Stimulated activated CD4-positive, alpha-beta T cell treated with anti-CD3 and anti-CD28 coated beads, TNF-alpha, amount 100 ng/mL, for 24 hours (primary cell): ENCODE measurements around the gene JPT2.

Source experiments
- DNase-seq, 3 experiments: peaks; one replicate each; pipeline ENCODE4 v3.0.0-alpha.2; 2020; ENCODE audit warnings: low read depth in 3 of 3

The JPT2 gene, protein sequence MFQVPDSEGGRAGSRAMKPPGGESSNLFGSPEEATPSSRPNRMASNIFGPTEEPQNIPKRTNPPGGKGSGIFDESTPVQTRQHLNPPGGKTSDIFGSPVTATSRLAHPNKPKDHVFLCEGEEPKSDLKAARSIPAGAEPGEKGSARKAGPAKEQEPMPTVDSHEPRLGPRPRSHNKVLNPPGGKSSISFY

DNA sequence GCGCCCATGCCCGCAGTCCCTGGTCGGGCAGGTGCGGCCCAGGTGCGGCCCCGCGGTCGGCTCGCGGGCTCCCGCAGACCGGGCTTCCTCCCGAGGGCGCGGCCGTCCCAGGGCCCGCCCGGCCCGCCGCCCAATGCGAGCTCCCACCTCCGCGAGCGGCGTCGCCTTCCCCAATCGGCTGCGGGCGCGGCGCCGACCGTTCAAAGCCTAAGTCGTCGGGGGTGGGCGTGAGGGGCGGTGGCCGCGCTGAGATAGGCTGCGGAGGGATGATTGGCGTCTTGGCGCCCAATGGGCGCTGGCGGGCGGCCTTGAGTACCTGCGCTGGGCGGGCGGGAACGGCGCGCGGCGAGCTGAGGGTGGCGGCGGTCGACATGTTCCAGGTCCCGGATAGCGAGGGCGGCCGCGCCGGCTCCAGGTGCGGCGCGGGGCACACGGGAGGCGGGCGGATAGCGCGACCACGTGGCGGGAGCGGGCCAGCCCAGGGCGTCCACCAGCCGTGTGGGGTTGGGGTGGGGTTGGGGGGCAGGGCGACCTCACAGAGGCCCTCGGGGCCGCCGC is at the start of gene JPT2:
Gene JPT2 (plus strand): TSS at position 338 of the 558 bp plus-strand sequence. CDS start 34 bp downstream, at position 372.
- peak; percentile 92 to 97 (median 94) for DNase-seq

DNA sequence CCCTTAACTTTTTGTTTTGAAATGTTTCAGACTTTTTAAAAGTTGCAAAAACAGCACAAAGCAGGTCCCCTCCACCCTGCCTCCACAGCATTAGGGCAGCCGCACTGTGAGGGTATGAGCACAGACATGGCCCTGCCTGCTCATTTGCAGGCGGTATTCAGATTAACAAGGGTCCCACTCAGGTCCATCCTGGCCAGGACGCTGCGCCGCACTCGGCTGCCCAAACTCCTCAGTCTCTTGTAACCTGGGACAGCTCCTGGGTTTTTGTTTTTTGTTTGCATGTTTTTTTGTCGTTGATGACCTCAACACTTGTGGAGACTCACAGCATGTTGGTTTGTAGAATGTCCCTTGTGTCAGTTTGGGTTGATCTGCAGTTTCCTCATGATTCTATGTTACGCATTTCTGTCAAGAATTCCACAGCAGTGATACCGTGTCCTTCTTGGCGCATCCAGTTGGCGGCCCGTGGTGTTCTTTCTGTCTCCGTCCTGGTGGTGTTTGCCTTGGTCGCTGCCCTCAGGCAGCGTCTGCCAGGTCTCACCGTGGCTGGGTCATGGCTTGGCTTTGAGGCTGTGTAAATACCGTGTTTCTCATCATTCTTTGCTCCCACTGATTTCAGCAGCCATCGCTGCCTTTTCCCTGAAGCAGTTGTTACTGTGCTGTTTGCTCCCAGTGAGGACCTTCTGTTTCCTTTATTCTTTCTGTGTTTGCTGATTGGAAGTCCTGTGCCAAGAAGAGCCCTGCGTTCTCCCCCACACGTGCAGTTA is 47.4 kb upstream of the JPT2 start:
- no peak for DNase-seq

DNA sequence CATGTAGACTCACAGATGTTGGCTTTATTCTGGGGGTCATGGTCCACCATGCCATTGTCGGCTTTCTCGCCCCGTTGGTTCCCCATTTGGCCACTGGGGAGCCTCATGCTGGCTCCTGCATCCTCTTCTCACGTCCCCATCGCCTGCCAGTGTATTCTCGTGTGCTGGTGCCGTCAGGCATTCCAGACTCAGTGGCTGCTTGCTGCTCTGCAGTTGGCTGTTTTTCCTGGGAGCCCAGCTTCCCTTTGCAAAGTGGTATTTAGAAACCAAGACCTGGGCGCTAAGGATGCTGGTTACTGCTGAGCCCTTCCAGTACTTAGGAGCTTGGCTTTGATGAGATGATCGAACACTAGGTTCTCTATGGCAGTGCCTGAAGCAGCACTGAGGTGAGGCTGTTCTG is 46.8 kb upstream of the JPT2 start:
- no peak for DNase-seq

DNA sequence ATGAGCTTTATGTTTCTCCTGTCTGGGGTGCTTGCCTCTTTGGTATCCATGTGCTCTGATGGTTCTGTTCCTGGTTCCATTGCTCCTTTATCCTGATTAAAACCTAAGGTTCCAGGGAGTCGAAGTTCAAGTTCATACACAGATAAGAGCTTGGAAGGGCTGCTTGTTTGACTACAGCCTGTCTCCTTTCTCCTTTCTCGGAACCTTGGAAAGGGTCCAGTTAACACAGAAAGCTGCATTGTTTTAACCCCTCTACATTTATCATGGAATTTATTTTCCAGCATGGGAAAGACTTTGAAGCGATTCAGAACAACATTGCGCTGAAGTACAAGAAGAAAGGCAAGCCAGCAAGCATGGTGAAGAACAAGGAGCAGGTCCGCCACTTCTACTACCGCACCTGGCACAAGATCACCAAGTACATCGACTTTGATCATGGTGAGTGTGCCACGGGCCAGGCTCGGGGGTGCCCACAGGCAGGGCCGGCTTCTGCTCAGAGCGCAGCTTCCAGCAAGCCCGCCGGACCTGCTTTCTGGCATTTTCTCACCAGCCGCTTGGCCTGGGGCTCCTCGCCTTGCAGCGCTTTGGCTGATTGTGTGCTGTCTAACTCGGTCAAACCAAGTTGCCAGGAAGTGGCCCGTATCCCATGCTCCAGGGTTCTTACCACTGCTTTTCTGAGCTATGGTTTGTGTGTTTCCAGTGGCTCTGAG is 46.0 kb upstream of the JPT2 start:
- no peak for DNase-seq

DNA sequence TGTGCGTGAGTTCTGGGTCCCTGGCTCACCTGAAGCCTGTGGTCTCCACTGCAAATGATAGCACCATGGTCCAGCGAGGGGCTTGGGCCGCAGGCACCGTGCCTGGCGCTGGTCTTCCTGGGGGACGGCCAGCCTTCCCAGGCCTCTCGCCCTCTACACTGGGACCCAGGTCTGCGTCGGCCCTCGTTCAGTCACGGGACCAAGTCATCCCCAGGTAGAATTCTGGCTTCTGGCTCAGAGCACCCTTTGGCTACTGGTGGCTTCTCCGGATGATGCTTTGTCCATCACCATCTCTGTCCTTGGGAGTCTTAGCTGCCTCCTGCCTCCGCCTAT is 45.5 kb upstream of the JPT2 start:
- DNase-seq = no peak

DNA sequence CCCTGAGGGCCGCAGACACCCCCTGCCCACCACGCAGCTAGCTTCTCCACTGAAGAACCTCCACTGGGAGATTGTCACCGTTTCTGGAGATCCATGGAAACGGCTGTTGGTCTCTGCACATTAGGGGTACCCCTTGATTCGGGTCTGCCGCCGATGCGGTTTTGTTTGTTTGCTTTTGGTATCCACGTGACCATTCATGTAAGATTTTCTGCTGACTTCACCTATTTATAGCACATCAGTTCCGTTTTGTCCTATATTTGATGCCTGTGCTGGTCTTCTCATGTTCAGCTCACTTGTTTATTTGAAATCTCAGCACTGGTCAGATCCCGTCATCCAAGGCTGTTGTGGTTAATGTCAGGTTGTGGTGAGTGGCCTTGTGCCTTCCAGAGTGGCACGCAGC is 44.8 kb upstream of the JPT2 start:
- DNase-seq = no peak

DNA sequence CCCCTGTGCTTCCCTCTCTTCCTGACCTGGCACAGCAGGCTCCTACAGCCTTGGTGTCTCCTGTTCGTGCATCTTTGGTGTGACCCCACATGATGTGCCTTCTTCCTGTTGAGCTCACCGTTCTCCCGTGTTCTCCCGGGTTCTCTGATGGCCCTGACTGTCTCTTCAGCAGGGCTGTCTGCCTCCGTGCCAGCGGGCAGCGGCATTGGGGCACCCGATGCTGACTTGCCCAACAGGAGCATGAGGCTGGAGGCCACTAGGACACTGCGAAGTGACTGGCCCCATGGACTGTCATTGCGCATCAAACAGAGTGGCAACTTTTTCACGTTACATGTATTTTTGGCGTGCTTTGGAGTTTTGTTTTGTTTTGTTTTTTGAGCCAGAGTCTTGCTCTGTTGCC is 43.5 kb upstream of the JPT2 start:
- no peak for DNase-seq

DNA sequence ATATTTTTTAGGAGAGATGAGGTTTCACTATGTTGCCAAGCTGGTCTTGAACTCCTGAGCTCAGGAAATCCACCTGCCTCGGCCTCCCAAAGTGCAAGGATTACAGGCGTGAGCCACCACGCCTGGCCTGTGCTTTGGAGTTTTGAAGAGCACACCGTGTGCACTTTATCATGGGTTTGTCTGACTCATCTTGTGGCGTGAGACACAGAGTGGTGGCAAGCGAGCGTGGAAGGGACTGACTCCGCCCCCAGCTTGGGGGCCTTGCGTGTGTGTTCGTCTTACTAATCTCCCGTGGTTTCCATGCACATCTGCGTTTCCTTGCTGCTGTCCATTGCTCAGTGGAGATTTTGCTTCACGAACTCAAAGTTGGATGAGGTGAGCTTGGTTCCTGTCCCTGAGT is 43.0 kb upstream of the JPT2 start:
- DNase-seq = no peak

DNA sequence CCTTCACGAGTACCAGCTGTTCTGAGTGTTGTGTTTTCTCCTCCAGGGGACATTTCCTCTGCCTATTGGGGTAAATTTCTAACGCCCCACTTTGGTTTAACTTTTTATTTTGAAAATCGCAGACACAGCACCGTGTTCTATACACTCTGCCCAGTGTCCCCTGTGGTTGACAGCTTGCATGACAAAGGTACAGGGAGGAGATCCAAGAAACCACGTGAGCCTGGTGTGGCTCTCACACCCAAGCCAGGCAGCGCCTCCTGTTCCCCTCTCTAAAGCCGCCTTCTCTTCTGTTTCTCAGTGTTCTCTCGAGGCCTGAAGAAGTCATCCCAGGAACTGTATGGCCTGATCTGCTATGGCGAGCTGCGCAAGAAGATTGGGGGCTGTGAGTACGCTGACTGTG is 40.6 kb upstream of the JPT2 start:
- DNase-seq = no peak

DNA sequence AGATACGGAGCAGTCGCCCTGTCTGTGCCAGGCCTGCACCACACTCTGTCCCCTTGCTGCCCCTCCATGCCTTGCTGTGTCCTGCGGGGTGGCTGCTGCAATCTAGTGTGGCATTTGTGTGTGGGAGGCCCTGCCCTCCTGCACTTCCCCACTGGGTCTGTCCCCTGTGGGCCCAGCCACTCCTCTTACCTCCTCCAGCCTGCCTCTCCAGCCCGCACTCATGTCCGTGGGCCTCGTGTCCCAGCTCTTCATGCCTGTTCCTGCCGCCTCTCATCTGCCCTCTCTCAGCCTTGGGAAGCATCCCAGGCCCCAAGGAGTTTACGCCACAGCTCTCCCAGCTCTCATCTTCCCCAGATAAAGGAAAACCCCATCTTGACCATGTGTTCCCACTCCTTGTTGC is 39.3 kb upstream of the JPT2 start:
- DNase-seq = no peak

DNA sequence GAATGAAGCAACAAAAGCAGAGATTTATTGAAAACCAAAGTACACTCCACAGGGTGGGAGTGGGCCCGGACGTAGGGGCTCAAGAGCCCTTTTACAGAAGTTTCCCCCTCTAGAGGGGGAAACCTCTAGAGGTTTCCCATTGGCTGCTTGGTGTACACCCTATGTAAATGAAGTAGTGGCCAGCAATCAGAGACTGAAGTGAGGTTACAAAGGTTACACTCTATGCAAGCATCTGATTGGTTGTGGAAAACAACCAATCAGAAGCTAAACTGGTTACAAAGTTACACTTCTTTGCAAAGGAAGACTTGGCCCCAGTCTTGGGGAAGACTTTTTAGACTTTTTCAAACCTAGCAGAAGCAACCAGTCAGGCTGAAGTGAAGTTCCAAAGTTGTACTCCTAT is 38.8 kb upstream of the JPT2 start:
- no peak for DNase-seq

DNA sequence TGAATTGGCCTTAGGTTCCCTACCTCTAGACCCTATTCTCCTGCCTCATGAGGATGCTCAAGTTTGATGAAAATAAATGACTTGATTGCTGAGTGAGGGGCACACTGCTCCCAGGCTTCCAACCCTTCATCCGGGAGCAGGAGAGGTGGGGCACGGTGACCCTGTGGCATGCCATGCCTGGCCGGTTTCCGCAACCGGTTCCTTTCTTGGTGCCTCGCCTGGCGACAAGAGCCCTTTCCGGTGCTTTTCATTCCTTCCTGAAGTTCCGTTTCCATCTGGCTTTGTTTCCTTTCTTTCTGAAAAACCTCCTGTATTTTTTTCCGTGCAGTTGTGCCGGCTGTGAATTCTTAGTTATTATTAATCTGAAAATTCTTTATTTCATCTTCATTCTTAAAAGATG is 38.2 kb upstream of the JPT2 start:
- no peak for DNase-seq

DNA sequence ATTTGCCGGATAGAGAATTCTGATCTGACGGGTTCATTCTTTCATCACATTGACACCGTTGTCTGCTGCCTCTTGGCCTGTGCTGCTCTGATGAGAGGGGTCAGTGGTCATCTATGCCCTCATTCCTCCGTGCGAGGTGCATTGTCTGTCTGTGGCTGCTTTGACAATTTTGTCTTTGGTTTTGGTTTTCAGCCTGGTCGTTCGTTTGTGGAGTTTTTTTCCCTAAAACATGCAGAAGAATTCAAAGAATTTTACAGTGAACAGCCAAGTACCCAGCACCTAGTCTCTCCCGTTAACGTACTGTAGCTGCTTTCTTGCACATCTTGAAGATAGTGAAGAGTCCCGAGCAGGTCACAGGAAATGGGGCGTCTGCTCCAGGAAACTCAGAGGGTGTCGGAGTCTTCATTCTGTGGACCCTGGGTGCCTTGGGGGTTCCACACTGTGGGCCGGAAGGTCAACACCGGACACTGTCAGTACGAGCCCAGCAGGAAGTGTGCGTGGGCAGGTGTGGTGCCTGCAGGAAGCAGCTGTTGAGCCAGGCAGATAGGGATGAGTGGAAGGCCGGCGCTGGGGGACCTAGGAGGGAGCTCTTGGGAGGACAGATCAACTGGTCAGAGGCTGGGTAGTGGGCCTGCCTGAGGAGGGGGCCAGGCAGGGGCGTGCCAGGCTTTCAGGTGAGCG is 37.7 kb upstream of the JPT2 start:
- no peak for DNase-seq

DNA sequence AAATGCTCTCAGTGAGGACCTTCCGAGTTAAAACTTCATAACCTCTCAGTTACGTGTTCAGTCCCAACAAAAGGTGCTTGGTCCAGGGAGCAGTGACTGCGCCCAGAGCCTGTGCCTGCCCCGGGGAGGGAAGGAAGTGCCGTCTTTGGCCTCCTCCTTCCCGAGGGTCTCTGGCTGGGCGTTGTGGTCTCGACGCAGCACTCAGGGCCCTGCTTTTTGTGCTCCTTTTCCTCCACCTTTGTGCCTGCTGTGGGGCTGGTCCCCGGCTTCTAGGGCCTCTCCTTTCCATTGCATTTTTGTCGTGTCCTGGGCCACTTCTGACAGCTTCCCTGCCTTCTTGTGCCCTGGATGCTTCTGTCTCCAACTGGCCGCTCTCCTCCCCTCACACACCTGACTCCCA is 36.8 kb upstream of the JPT2 start:
- no peak for DNase-seq

DNA sequence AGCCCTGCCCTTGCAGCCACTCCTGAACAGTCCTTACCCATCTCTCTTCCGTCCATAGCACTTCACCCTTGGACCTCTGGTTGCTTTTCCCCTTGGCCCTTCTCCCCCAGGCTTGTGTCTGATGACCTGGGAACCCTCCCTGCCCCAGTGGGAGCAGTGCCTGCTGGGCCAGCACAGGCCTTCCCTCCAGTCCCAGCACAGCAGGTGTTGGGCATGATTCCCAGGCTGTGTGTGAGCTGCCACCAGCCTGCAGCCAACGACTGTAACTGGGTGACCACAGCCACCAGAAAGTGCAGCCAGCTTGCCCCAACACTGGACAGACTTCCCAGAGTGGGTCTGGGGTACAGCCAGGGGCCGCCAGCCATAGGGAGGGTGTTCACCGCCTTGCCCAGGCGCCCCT is 35.9 kb upstream of the JPT2 start:
- DNase-seq = no peak

DNA sequence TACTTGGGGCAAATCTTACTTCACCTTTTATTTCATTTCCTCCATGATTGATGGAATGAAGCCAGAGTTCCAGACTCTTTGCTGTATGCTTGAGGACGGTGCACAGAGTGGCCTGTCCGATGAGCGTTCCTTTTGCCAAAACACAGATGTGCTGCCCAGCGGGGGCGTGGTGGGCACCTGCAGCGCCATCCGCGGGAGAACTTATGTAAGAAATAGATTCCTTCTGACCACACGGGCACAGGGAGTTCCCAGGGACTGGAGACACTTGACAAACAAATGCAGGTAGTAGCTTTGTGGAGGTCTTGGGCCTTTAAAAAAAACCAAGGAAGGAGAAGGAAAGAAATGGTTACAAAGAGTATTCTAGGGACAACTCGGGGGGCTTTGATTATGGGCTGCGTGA is 35.3 kb upstream of the JPT2 start:
- no peak for DNase-seq

DNA sequence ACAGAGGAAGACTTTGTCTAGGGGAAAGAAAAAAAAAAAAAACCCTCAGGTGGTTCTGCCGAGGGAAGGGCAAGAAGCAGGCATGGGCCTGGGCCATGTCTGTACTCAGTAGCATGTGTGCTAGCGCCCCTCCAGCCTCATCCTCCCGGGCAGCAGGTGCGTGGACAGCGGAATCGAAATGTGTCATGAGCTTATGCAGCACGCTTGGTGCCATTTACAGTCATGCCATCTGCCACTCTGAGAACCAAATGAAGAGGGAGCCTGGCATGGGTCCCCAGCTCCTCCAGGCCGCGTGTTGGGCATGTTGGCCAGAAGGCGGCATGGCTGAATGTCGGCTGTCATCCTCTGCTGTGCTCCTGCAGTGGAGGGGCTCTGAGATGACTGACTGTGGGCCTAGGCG is 34.6 kb upstream of the JPT2 start:
- no peak for DNase-seq

DNA sequence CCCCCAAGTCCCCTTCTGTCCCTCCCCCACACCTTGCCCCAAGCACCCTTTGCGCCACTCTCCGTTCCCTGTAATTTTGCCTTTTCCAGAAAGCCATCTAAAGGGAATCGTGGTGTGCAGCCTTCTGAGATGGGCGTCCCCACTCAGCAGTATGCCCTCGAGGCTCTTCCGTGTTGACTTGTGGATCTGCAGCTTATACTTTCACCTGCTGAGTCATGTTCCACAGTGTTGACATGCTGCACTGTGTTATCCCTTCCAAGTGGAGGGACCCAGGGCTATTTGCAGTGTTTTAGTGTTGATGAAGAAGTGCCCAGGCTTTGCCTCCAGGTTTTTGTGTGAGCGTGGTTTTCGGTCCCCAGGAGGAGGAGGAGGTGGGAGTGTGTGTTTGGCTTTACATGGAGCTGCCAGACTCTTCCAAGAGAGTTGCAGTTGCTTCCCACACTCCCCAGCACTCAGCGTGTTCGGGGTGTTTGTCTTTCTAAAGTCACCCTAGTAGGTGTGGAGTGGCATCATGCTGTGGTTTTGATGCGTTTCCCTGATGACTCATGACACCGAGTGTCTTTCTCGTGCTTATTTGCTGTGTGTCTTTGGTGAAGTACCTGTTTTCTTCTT is 32.1 kb upstream of the JPT2 start:
- DNase-seq = peak; percentile 18 to 24 (median 22)

DNA sequence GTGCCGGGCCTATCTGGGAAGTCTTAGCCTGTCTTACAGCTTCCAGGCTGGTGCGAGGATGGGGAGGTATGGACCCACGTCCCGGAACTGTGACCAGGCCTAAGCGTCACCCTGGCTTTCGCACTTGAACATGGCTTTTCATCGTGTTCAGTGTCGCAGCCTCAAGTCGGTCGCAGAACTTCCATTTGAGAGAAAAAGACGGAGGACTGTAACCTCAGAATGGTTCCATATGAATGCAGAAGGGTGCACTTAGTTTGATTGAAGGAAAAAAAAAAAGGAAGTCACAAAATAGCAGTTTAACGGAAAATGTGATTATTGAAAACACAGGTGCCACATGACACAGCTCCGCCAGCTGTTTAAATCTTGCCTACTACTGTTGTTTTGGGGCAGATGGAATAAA is 30.2 kb upstream of the JPT2 start:
- no peak for DNase-seq

DNA sequence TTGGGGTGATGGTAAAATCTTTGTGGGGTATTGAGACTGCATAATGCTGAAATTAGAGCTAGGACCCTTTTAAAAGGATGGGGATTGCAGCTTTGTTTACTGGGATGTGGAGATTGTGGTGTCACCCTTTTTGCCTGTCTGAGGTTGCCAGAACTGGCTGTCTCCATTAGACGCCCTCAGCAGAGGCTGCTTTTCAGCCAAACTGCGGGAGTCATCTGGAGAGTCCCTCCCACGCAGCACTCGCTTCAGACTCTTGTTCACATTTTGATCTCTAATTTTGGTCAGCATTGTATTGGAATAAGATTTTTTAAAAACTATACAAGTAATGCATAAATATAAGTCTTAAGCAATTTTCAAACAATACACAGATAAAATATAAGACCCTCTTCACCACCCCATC is 27.9 kb upstream of the JPT2 start:
- no peak for DNase-seq

DNA sequence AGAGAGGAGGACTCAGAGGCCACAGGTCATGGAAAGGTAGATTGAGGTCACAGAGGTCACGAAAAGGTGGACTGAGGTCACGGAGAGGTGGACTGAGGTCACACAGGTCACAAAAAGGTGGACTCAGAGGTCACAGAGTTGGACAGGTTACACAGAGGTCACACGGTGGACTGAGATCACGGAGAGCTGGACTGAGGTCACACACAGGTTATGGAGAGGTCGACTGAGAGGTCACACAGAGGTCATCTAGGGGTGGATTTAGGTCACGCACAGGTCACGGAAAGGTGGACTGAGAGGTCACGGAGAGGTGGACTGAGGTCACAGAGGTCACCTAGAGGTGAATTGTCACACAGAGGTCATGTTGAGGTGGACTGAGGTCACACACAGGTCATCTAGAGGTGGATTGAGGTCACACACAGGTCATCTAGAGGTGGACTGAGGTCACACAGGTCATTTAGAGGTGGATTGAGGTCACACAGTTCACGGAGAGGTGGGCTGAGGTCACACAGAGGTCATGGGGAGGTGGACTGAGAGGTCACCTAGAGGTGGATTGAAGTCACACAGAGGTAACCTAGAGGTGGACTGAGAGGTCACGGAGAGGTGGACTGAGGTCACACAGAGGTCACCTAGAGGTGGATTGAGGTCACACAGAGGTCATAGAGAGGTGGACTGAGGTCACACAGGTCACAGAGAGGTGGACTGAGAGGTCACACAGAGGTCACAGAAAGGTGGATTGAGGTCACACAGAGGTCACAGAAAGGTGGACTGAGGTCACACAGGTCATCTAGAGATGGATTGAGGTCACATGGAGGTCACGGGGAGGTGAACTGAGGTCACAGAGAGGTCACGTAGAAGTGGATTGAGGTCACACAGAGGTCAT is 26.7 kb upstream of the JPT2 start:
- DNase-seq = no peak
